ENCODE data around the gene KLHL11. TPM values are rescaled to one million over a fixed set of nuclear protein-coding genes. Genes with fewer than 3 reads are reported as not detected.
A peak's percentile ranks its signal among the peaks of the same experiment; 100 is the strongest.
"Not testable (repeated sequence)": the region's sequence is repeated elsewhere in the genome, so short reads cannot be mapped to it uniquely, and the experiment has no call there.

Gene KLHL11
- polyA plus RNA-seq, 3 donors, result 3.0 to 4.1 (median 3.4) TPM

GRCh38 chr17:41882756-41883155 is 17.5 kb upstream of the KLHL11 start:
- TF ChIP-seq CTCF (IDR thresholded peaks at IDR 0.05), result no peak
- Mint-ChIP-seq H3K36me3 (peaks cover 82 to 97% of the 10 kb centered on the region in 2 donors), H3K27ac (peak overlapping the region in 1 of 7 donors; percentile 0), H3K4me1 (no peaks in the 10 kb centered on the region), H3K9me3 (peaks cover 0 to 3% (median 0%) of the 10 kb centered on the region in 7 donors), H3K4me3 (no peak overlapping the region), H3K27me3 (ENCODE audit: low read depth in 3 of 3) (peaks cover 0 to 4% (median 2%) of the 10 kb centered on the region in 3 donors)
- Histone ChIP-seq H4K20me1 (ENCODE audit: insufficient read depth, low read length) (peaks cover 3% of the 10 kb centered on the region), H3K4me2 (replicated peaks; ENCODE audit: extremely low read depth, low read length, poor library complexity, severe bottlenecking) (no peak overlapping the region), H3K4me1 (ENCODE audit: control insufficient read depth in 1 of 2, insufficient read depth in 2 of 2, low read length in 2 of 2) (no peaks in the 10 kb centered on the region), H2AFZ (ENCODE audit: insufficient read depth, low read depth, low read length, poor library complexity, severe bottlenecking) (no peak overlapping the region), H3K9ac (ENCODE audit: insufficient read depth, low read length, poor library complexity, severe bottlenecking) (no peak overlapping the region), H3K4me3 (replicated peaks in 1 of 3; ENCODE audit: low read depth in 2 of 3, low read length in 3 of 3) (no peak overlapping the region), H3K36me3 (replicated peaks in 1 of 2; ENCODE audit: control insufficient read depth in 1 of 2, insufficient read depth in 2 of 2, low read length in 2 of 2) (peaks cover 83 to 97% of the 10 kb centered on the region in 2 donors), H3K9me3 (replicated peaks in 1 of 2; ENCODE audit: control insufficient read depth in 1 of 2, insufficient read depth in 1 of 2, low read length in 2 of 2) (no peaks in the 10 kb centered on the region), H3K27me3 (ENCODE audit: control insufficient read depth in 2 of 2, insufficient read depth in 2 of 2, low read length in 2 of 2) (no peaks in the 10 kb centered on the region), H3K27ac (ENCODE audit: low read depth in 1 of 2, low read length in 2 of 2) (no peak overlapping the region), H3K79me2 (ENCODE audit: insufficient read depth, low read length) (no peaks in the 10 kb centered on the region)
- intact Hi-C loops (cut with micrococcal nuclease), result no loop called here
- no peak for DNase-seq
- WGBS (ENCODE audit: insufficient coverage), result 93% methylated on average over 4 of the region's 6 CpGs

GRCh38 chr17:41880130-41880529 is 14.9 kb upstream of the KLHL11 start:
- H3K4me3 Mint-ChIP-seq, result no peak overlapping the region
- WGBS (ENCODE audit: insufficient coverage), result no CpG with 5 or more reads among the region's 4 CpGs
- Histone ChIP-seq H3K27ac (ENCODE audit: low read depth in 1 of 2, low read length in 2 of 2) (no peak overlapping the region), H3K27me3 (ENCODE audit: control insufficient read depth in 2 of 2, insufficient read depth in 2 of 2, low read length in 2 of 2) (no peaks in the 10 kb centered on the region), H3K4me1 (ENCODE audit: control insufficient read depth in 1 of 2, insufficient read depth in 2 of 2, low read length in 2 of 2) (no peaks in the 10 kb centered on the region), H3K4me2 (replicated peaks; ENCODE audit: extremely low read depth, low read length, poor library complexity, severe bottlenecking) (no peak overlapping the region), H3K9me3 (replicated peaks in 1 of 2; ENCODE audit: control insufficient read depth in 1 of 2, insufficient read depth in 1 of 2, low read length in 2 of 2) (no peaks in the 10 kb centered on the region), H4K20me1 (ENCODE audit: insufficient read depth, low read length) (peaks cover 3% of the 10 kb centered on the region), H3K79me2 (ENCODE audit: insufficient read depth, low read length) (no peaks in the 10 kb centered on the region), H3K36me3 (replicated peaks in 1 of 2; ENCODE audit: control insufficient read depth in 1 of 2, insufficient read depth in 2 of 2, low read length in 2 of 2) (peaks cover 67 to 85% of the 10 kb centered on the region in 2 donors), H3K4me3 (replicated peaks in 1 of 3; ENCODE audit: low read depth in 2 of 3, low read length in 3 of 3) (no peak overlapping the region), H2AFZ (ENCODE audit: insufficient read depth, low read depth, low read length, poor library complexity, severe bottlenecking) (no peak overlapping the region), H3K9ac (ENCODE audit: insufficient read depth, low read length, poor library complexity, severe bottlenecking) (no peak overlapping the region)
- no peak for DNase-seq
- H3K27me3 Mint-ChIP-seq (ENCODE audit: low read depth in 3 of 3), result peaks cover 0 to 4% (median 2%) of the 10 kb centered on the region in 3 donors
- no peaks in the 10 kb centered on the region for H3K4me1 Mint-ChIP-seq
- H3K27ac Mint-ChIP-seq, result no peak overlapping the region
- intact Hi-C loops (cut with micrococcal nuclease), result no loop called here
- TF ChIP-seq CTCF (IDR thresholded peaks at IDR 0.05), result no peak
- H3K9me3 Mint-ChIP-seq, result peaks cover 0 to 7% (median 0%) of the 10 kb centered on the region in 7 donors
- H3K36me3 Mint-ChIP-seq, result peaks cover 73 to 94% of the 10 kb centered on the region in 2 donors

GRCh38 chr17:41874293-41874670 is 9.1 kb upstream of the KLHL11 start:
- H3K27ac ChIP-seq (ENCODE audit: low read depth in 1 of 2, low read length in 2 of 2); H3K4me3 Mint-ChIP-seq; H3K27me3 ChIP-seq (ENCODE audit: control insufficient read depth in 2 of 2, insufficient read depth in 2 of 2, low read length in 2 of 2); H3K9me3 Mint-ChIP-seq; H4K20me1 ChIP-seq (ENCODE audit: insufficient read depth, low read length); H3K27me3 Mint-ChIP-seq (ENCODE audit: low read depth in 3 of 3); H3K4me2 ChIP-seq (replicated peaks; ENCODE audit: extremely low read depth, low read length, poor library complexity, severe bottlenecking); H3K79me2 ChIP-seq (ENCODE audit: insufficient read depth, low read length); H3K4me3 ChIP-seq (replicated peaks in 1 of 3; ENCODE audit: low read depth in 2 of 3, low read length in 3 of 3); intact Hi-C loops (cut with micrococcal nuclease); H3K27ac Mint-ChIP-seq; H3K9me3 ChIP-seq (replicated peaks in 1 of 2; ENCODE audit: control insufficient read depth in 1 of 2, insufficient read depth in 1 of 2, low read length in 2 of 2); DNase-seq; H3K4me1 Mint-ChIP-seq; H3K4me1 ChIP-seq (ENCODE audit: control insufficient read depth in 1 of 2, insufficient read depth in 2 of 2, low read length in 2 of 2); H3K9ac ChIP-seq (ENCODE audit: insufficient read depth, low read length, poor library complexity, severe bottlenecking); H2AFZ ChIP-seq (ENCODE audit: insufficient read depth, low read depth, low read length, poor library complexity, severe bottlenecking): not testable (repeated sequence)
- H3K36me3 Mint-ChIP-seq, result peaks cover 76 to 97% of the 10 kb centered on the region in 2 donors
- 100% methylated on average over 4 of the region's 9 CpGs for WGBS (ENCODE audit: insufficient coverage)
- peaks cover 74 to 88% of the 10 kb centered on the region in 2 donors for H3K36me3 ChIP-seq (replicated peaks in 1 of 2; ENCODE audit: control insufficient read depth in 1 of 2, insufficient read depth in 2 of 2, low read length in 2 of 2)

Data from CD14-positive monocyte (primary cell).